Measurements from ENCODE around the gene KLF11.

- TF ChIP-seq SMC3 (IDR thresholded peaks at IDR 0.05), result no peak
- no peak for TF ChIP-seq ZFP36 (IDR thresholded peaks at IDR 0.05; ENCODE audit: borderline replicate concordance, partially characterized antibody)
- no peak for TF ChIP-seq POLR2A (IDR thresholded peaks at IDR 0.05; ENCODE audit: low read length)
- no peak for TF ChIP-seq CTCF (IDR thresholded peaks at IDR 0.05)
- TF ChIP-seq CHD2 (IDR thresholded peaks at IDR 0.05; ENCODE audit: low read length, partially characterized antibody), result no peak
- no peak for TF ChIP-seq HOXB13 (CRISPR knock-in tag; IDR thresholded peaks at IDR 0.05; ENCODE audit: low read depth)
- no peak for TF ChIP-seq CBX2 (IDR thresholded peaks at IDR 0.05; ENCODE audit: borderline replicate concordance, low read depth)
- TF ChIP-seq EP300 (IDR thresholded peaks at IDR 0.05), result no peak
- no peak for TF ChIP-seq BHLHE40 (IDR thresholded peaks at IDR 0.05; ENCODE audit: low read depth, low read length)
Observed at GRCh38 chr2:10028407-10028987, 14.9 kb upstream of the KLF11 start.
